Mammary epithelial cell (primary cell): ENCODE measurements around the gene TRIO.

Experiments
- CTCF ChIP-seq, 2 donors: IDR thresholded peaks in 1 of 2; conservative IDR thresholded peaks in 1 of 2; 2 replicates each; pipeline ENCODE4 v1.5.1; 2011 to 2012; ENCODE audit warnings: inconsistent platforms in 2 of 2, low read length in 2 of 2, mild to moderate bottlenecking in 2 of 2, control low read depth in 1 of 2, low read depth in 1 of 2; ENCODE audit not compliant: insufficient read depth in 1 of 2; ENCODE audit errors: extremely low read depth in 1 of 2
- EZH2 ChIP-seq: IDR thresholded peaks from 2 replicates; pipeline ENCODE4 v1.6.1; 2012; ENCODE audit warnings: low read length, inconsistent platforms, borderline replicate concordance

- no peak for TF ChIP-seq CTCF (conservative IDR thresholded peaks at IDR 0.05 in 1 of 2, IDR thresholded peaks at IDR 0.05 in 1 of 2; ENCODE audit: extremely low read depth in 1 of 2, insufficient read depth in 1 of 2, low read depth in 1 of 2, low read length in 2 of 2)
- no peak for TF ChIP-seq EZH2
Observed at GRCh38 chr5:14337593-14337992, 194.5 kb downstream of the TRIO start.
